MM.1S (cell line): ENCODE data around the gene KCNG2.

ENCODE experiments used
- DNase-seq: peaks from one replicate; pipeline ENCODE4 v3.0.0-alpha.2; 2015
- H2AFZ ChIP-seq: fragments of 300-600 bp; sonication (generic); 2 replicates; pipeline ENCODE4 v1.6.0; 2016; ENCODE audit warnings: antibody characterized with exemption, low read length
- H3F3A ChIP-seq: fragments of 300-600 bp; sonication (generic); 2 replicates; pipeline ENCODE4 v1.6.1; 2016; ENCODE audit warnings: mild to moderate bottlenecking, antibody characterized with exemption, low read length, moderate library complexity, mixed read lengths; ENCODE audit not compliant: insufficient read depth
- H3K27ac ChIP-seq: fragments of 300-600 bp; sonication (generic); 2 replicates; pipeline ENCODE4 v1.5.1; 2016; ENCODE audit warnings: mild to moderate bottlenecking, low read length
- H3K27me3 ChIP-seq: fragments of 300-600 bp; sonication (generic); replicated peaks from 2 replicates; pipeline ENCODE4 v1.6.0; 2016; ENCODE audit warnings: low read length; ENCODE audit not compliant: insufficient read depth
- H3K36me3 ChIP-seq: fragments of 300-600 bp; sonication (generic); replicated peaks from 2 replicates; pipeline ENCODE4 v1.6.1; 2016; ENCODE audit warnings: mild to moderate bottlenecking, low read length, mixed read lengths; ENCODE audit not compliant: insufficient read depth
- H3K4me1 ChIP-seq: fragments of 300-600 bp; sonication (generic); 2 replicates; pipeline ENCODE4 v1.6.1; 2016; ENCODE audit warnings: low read length, mixed read lengths
- H3K4me2 ChIP-seq: fragments of 300-600 bp; sonication (generic); 2 replicates; pipeline ENCODE4 v1.6.0; 2016; ENCODE audit warnings: low read depth, low read length
- H3K4me3 ChIP-seq: fragments of 300-600 bp; sonication (generic); 2 replicates; pipeline ENCODE4 v1.5.1; 2016; ENCODE audit warnings: low read length, mixed read lengths
- H3K79me2 ChIP-seq: fragments of 300-600 bp; sonication (generic); 2 replicates; pipeline ENCODE4 v1.6.1; 2016; ENCODE audit warnings: mixed run types, low read length, mixed read lengths
- H3K9ac ChIP-seq: fragments of 300-600 bp; sonication (generic); 2 replicates; pipeline ENCODE4 v1.6.1; 2016; ENCODE audit warnings: low read length, mixed read lengths
- H3K9me2 ChIP-seq: fragments of 300-600 bp; sonication (generic); replicated peaks from 2 replicates; pipeline ENCODE4 v1.6.1; 2016; ENCODE audit warnings: mild to moderate bottlenecking, low read length, mixed read lengths; ENCODE audit not compliant: insufficient read depth
- H3K9me3 ChIP-seq: fragments of 300-600 bp; sonication (generic); replicated peaks from 2 replicates; pipeline ENCODE4 v1.6.1; 2016; ENCODE audit warnings: mild to moderate bottlenecking, low read length, mixed read lengths; ENCODE audit not compliant: insufficient read depth
- H4K20me1 ChIP-seq: fragments of 300-600 bp; sonication (generic); 2 replicates; pipeline ENCODE4 v1.6.1; 2016; ENCODE audit warnings: mild to moderate bottlenecking, low read length, moderate library complexity, mixed read lengths; ENCODE audit not compliant: insufficient read depth
- CTCF ChIP-seq: fragments of 300-600 bp; sonication (generic); IDR thresholded peaks from 2 replicates; pipeline ENCODE4 v1.5.1; 2016; ENCODE audit warnings: antibody characterized with exemption, low read length, mixed read lengths
- EZH2 ChIP-seq: fragments of 300-600 bp; sonication (generic); optimal IDR thresholded peaks from 2 replicates; pipeline ENCODE3; 2017; ENCODE audit warnings: low read depth, mild to moderate bottlenecking, antibody characterized with exemption, low read length, mixed read lengths
- EZH2phosphoT487 ChIP-seq: fragments of 300-600 bp; sonication (generic); IDR thresholded peaks from 2 replicates; pipeline ENCODE4 v1.6.1; 2018; ENCODE audit warnings: antibody characterized with exemption, low read length

The KCNG2 gene

GRCh38 chr18:79890674-79891073 lies 92.9 kb downstream of the KCNG2 start:
- H4K20me1 ChIP-seq, result no peaks in the 10 kb centered on the region
- no peaks in the 10 kb centered on the region for H3K79me2 ChIP-seq

GRCh38 chr18:79896738-79897137 lies 99.0 kb downstream of the KCNG2 start:
- no peaks in the 10 kb centered on the region for H3F3A ChIP-seq
- no peak for TF ChIP-seq EZH2
- TF ChIP-seq EZH2phosphoT487, result no peak
- no peak for TF ChIP-seq CTCF
- H3K9me3 ChIP-seq, result no peaks in the 10 kb centered on the region
- no peak overlapping the region for H3K4me3 ChIP-seq
- no peaks in the 10 kb centered on the region for H3K36me3 ChIP-seq
- no peaks in the 10 kb centered on the region for H3K9me2 ChIP-seq
- no peak for DNase-seq
- no peaks in the 10 kb centered on the region for H3K27me3 ChIP-seq
- no peaks in the 10 kb centered on the region for H3K79me2 ChIP-seq
- H4K20me1 ChIP-seq, result no peaks in the 10 kb centered on the region
- no peaks in the 10 kb centered on the region for H3K4me1 ChIP-seq
- no peak overlapping the region for H3K4me2 ChIP-seq
- no peak overlapping the region for H2AFZ ChIP-seq
- no peak overlapping the region for H3K27ac ChIP-seq
- H3K9ac ChIP-seq, result no peak overlapping the region

More at GRCh38 chr18:79890674-79891073, 92.9 kb downstream of the KCNG2 start:
- no peak overlapping the region for H2AFZ ChIP-seq
- no peak overlapping the region for H3K4me3 ChIP-seq
- TF ChIP-seq CTCF (no peak), EZH2 (no peak), EZH2phosphoT487 (no peak)
- no peak overlapping the region for H3K9ac ChIP-seq
- no peak overlapping the region for H3K27ac ChIP-seq
- no peak overlapping the region for H3K4me2 ChIP-seq
- DNase-seq, result no peak
- H3K27me3 ChIP-seq, result no peaks in the 10 kb centered on the region
- H3K36me3 ChIP-seq, result no peaks in the 10 kb centered on the region
- no peaks in the 10 kb centered on the region for H3K4me1 ChIP-seq
- no peaks in the 10 kb centered on the region for H3K9me3 ChIP-seq
- H3F3A ChIP-seq, result no peaks in the 10 kb centered on the region
- H3K9me2 ChIP-seq, result no peaks in the 10 kb centered on the region

- Histone ChIP-seq H3K36me3 (no peaks in the 10 kb centered on the region), H3K79me2 (no peaks in the 10 kb centered on the region), H3K9me2 (no peaks in the 10 kb centered on the region), H3F3A (no peaks in the 10 kb centered on the region), H3K27ac (no peak overlapping the region), H3K4me2 (no peak overlapping the region), H4K20me1 (no peaks in the 10 kb centered on the region), H3K9me3 (no peaks in the 10 kb centered on the region), H3K4me1 (no peaks in the 10 kb centered on the region), H3K9ac (no peak overlapping the region), H3K4me3 (no peak overlapping the region), H3K27me3 (no peaks in the 10 kb centered on the region), H2AFZ (no peak overlapping the region)
- DNase-seq, result no peak
- TF ChIP-seq EZH2, result no peak
- no peak for TF ChIP-seq CTCF
- no peak for TF ChIP-seq EZH2phosphoT487
Observed at GRCh38 chr18:79897940-79898625, 100.3 kb downstream of the KCNG2 start.
